ENCODE data around the gene HS6ST1.

HS6ST1 gene

GRCh38 chr2:128228894-128229293 lies 89.8 kb downstream of the HS6ST1 start:
- no peak for DNase-seq

DNA sequence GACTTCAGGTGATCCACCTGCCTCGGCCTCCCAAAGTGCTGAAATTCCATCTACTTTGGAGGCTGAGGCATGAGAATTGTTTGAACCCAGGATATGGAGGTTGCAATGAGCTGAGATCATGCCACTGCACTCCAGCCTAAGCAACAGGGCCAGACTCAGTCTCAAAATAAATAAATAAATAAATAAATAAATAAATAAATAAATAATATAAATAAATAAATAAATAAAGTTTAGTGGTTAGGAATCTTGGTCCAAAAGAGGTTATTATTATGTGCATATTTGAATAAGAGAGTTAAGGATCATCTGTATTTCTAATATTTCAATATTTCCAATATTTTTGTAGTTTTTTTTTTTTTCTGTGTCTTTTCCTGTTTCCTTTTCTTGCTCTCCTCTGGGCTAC lies 90.8 kb downstream of the HS6ST1 start:
- no peak for DNase-seq

- no peak for DNase-seq
These were observed 98.8 kb downstream of the HS6ST1 start for GRCh38 chr2:128219891-128220290.

DNA sequence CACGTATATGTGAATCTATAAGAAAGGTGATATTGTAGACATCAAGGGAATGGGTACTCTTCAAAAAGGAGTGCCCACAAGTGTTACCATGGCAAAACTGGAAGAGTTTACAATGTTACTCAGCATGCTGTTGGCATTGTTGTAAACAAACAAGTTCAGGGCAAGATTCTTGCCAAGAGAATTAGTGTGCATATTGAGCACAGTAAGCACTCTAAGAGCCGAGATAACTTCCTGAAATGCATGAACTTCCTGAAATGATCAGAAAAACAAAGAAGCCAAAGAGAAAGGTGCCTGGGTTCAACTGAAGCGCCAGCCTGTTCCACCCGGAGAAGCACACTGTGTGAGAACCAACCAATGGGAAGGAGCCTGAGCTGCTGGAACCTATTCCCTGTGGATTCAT lies 101.0 kb downstream of the HS6ST1 start:
- DNase-seq, result no peak

- no peak for DNase-seq
These were observed 102.6 kb downstream of the HS6ST1 start for GRCh38 chr2:128215897-128216642.
